Suppressor macrophage treated with lipopolysaccharide for 4 hours (primary cell): ENCODE data around the gene TMOD1.
"Not testable (repeated sequence)": the region's sequence is repeated elsewhere in the genome, so short reads cannot be mapped to it uniquely, and the experiment has no call there.

Experiments used
- DNase-seq: peaks from one replicate; pipeline ENCODE4 v3.0.0-alpha.2; 2020

Gene TMOD1

GRCh38 chr9:97501177-97501971 is at the start of gene TMOD1:
Gene TMOD1 (plus strand): TSS chr9:97501666. CDS start chr9:97524189, 22,523 bp downstream.
- DNase-seq: peak; percentile 78

- not testable (repeated sequence) for DNase-seq
Observed at GRCh38 chr9:97453573-97453972, 47.9 kb upstream of the TMOD1 start.

- not testable (repeated sequence) for DNase-seq
Observed at GRCh38 chr9:97456841-97457240, 44.6 kb upstream of the TMOD1 start.

- peak; percentile 29 for DNase-seq
Observed at GRCh38 chr9:97459326-97459725, 42.1 kb upstream of the TMOD1 start.

GRCh38 chr9:97462159-97462558 is 39.3 kb upstream of the TMOD1 start:
- no peak for DNase-seq

- no peak for DNase-seq
Observed at GRCh38 chr9:97462914-97463313, 38.6 kb upstream of the TMOD1 start.

GRCh38 chr9:97468658-97469448 is 32.6 kb upstream of the TMOD1 start:
- DNase-seq: peak; percentile 16

GRCh38 chr9:97470076-97470475 is 31.4 kb upstream of the TMOD1 start:
- no peak for DNase-seq

- no peak for DNase-seq
Observed at GRCh38 chr9:97473717-97474116, 27.7 kb upstream of the TMOD1 start.

GRCh38 chr9:97474372-97474925 is 27.0 kb upstream of the TMOD1 start:
- DNase-seq: no peak

GRCh38 chr9:97475059-97475458 is 26.4 kb upstream of the TMOD1 start:
- no peak for DNase-seq

GRCh38 chr9:97478301-97478981 is 23.0 kb upstream of the TMOD1 start:
- no peak for DNase-seq

GRCh38 chr9:97479496-97480159 is 21.8 kb upstream of the TMOD1 start:
- no peak for DNase-seq

GRCh38 chr9:97480174-97480573 is 21.3 kb upstream of the TMOD1 start:
- DNase-seq: no peak

- DNase-seq: no peak
Observed at GRCh38 chr9:97480749-97481148, 20.7 kb upstream of the TMOD1 start.

- no peak for DNase-seq
Observed at GRCh38 chr9:97484134-97484533, 17.3 kb upstream of the TMOD1 start.

GRCh38 chr9:97487107-97487506 is 14.4 kb upstream of the TMOD1 start:
- DNase-seq: no peak

- no peak for DNase-seq
Observed at GRCh38 chr9:97487861-97488260, 13.6 kb upstream of the TMOD1 start.

GRCh38 chr9:97491216-97491999 is 10.1 kb upstream of the TMOD1 start:
- no peak for DNase-seq

GRCh38 chr9:97497558-97498375 is 3.7 kb upstream of the TMOD1 start:
- not testable (repeated sequence) for DNase-seq

GRCh38 chr9:97498846-97499245 is 2.6 kb upstream of the TMOD1 start:
- not testable (repeated sequence) for DNase-seq
